ENCODE results near the gene PTGDR2.

PTGDR2 gene

GRCh38 chr11:60863550-60864521, 8.1 kb upstream of the PTGDR2 start:
- no peak for TF ChIP-seq CTCF (IDR thresholded peaks at IDR 0.05; ENCODE audit: insufficient read depth, low read length, poor library complexity, severe bottlenecking)
- DNase-seq (ENCODE audit: extremely low read depth, insufficient read length): no peak
- Histone ChIP-seq H3K4me3 (replicated peaks; ENCODE audit: low read depth, low read length) (no peak overlapping the region), H3K27me3 (replicated peaks; ENCODE audit: control insufficient read depth, insufficient read depth, low read length) (no peaks in the 10 kb centered on the region; the same call in 1 of the 2 replicates), H3K36me3 (ENCODE audit: control insufficient read depth, insufficient read depth, low read length) (no peaks in the 10 kb centered on the region)

GRCh38 chr11:60862171-60862570, 6.4 kb upstream of the PTGDR2 start:
- no peak for TF ChIP-seq CTCF (IDR thresholded peaks at IDR 0.05; ENCODE audit: insufficient read depth, low read length, poor library complexity, severe bottlenecking)
- H3K4me3 ChIP-seq (replicated peaks; ENCODE audit: low read depth, low read length): no peak overlapping the region
- no peaks in the 10 kb centered on the region for H3K36me3 ChIP-seq (ENCODE audit: control insufficient read depth, insufficient read depth, low read length)
- no peaks in the 10 kb centered on the region; the same call in 1 of the 2 replicates for H3K27me3 ChIP-seq (replicated peaks; ENCODE audit: control insufficient read depth, insufficient read depth, low read length)
- no peak for DNase-seq (ENCODE audit: extremely low read depth, insufficient read length)

GRCh38 chr11:60860943-60861342, 5.2 kb upstream of the PTGDR2 start:
- DNase-seq (ENCODE audit: extremely low read depth, insufficient read length): no peak
- no peak for TF ChIP-seq CTCF (IDR thresholded peaks at IDR 0.05; ENCODE audit: insufficient read depth, low read length, poor library complexity, severe bottlenecking)
- no peak overlapping the region for H3K4me3 ChIP-seq (replicated peaks; ENCODE audit: low read depth, low read length)
- no peaks in the 10 kb centered on the region; the same call in 1 of the 2 replicates for H3K27me3 ChIP-seq (replicated peaks; ENCODE audit: control insufficient read depth, insufficient read depth, low read length)
- no peaks in the 10 kb centered on the region for H3K36me3 ChIP-seq (ENCODE audit: control insufficient read depth, insufficient read depth, low read length)

GRCh38 chr11:60859616-60860250, 4.0 kb upstream of the PTGDR2 start:
- DNase-seq (ENCODE audit: extremely low read depth, insufficient read length): no peak
- Histone ChIP-seq H3K4me3 (replicated peaks; ENCODE audit: low read depth, low read length) (no peak overlapping the region), H3K36me3 (ENCODE audit: control insufficient read depth, insufficient read depth, low read length) (no peaks in the 10 kb centered on the region), H3K27me3 (replicated peaks; ENCODE audit: control insufficient read depth, insufficient read depth, low read length) (no peaks in the 10 kb centered on the region; the same call in 1 of the 2 replicates)
- no peak for TF ChIP-seq CTCF (IDR thresholded peaks at IDR 0.05; ENCODE audit: insufficient read depth, low read length, poor library complexity, severe bottlenecking)

GRCh38 chr11:60858731-60859464, 3.1 kb upstream of the PTGDR2 start:
- Histone ChIP-seq H3K36me3 (ENCODE audit: control insufficient read depth, insufficient read depth, low read length) (no peaks in the 10 kb centered on the region), H3K4me3 (replicated peaks; ENCODE audit: low read depth, low read length) (no peak overlapping the region), H3K27me3 (replicated peaks; ENCODE audit: control insufficient read depth, insufficient read depth, low read length) (no peaks in the 10 kb centered on the region)
- no peak for DNase-seq (ENCODE audit: extremely low read depth, insufficient read length)
- TF ChIP-seq CTCF (IDR thresholded peaks at IDR 0.05; ENCODE audit: insufficient read depth, low read length, poor library complexity, severe bottlenecking): no peak

All from GM06990 (cell line).